Prostate gland (tissue), 2 donors: ENCODE results near the gene UNC79. TPM values are rescaled to one million over a fixed set of nuclear protein-coding genes. Genes with fewer than 3 reads are reported as not detected.

ENCODE experiments used
- DNase-seq: peaks from one replicate; pipeline ENCODE4 v3.0.0-alpha.2; 2019; ENCODE audit warnings: low spot score
- H3K27ac ChIP-seq, 2 donors: fragments of 200-600 bp; sonication (generic); 2 replicates each; pipeline ENCODE4 v1.5.1; 2017 to 2019
- H3K27me3 ChIP-seq: fragments of 200-600 bp; sonication (generic); replicated peaks from 2 replicates; pipeline ENCODE4 v1.5.1; 2019; ENCODE audit not compliant: insufficient read depth
- H3K36me3 ChIP-seq, 2 donors: fragments of 200-600 bp; sonication (generic); 1 replicate in 1 of 2; 2 replicates in 1 of 2; pipeline versions ENCODE4 v1.5.1 to v1.8.1; 2017 to 2019
- H3K4me1 ChIP-seq: fragments of 200-600 bp; sonication (generic); replicated peaks from 2 replicates; pipeline ENCODE4 v1.5.1; 2019
- H3K4me3 ChIP-seq, 2 donors: fragments of 200-600 bp; sonication (generic); 2 replicates each; pipeline ENCODE4 v1.5.1; 2017 to 2019
- H3K9me3 ChIP-seq: fragments of 200-600 bp; sonication (generic); 2 replicates; pipeline ENCODE4 v1.5.1; 2017
- POLR2A ChIP-seq: fragments of 450-650 bp; IDR thresholded peaks from one replicate; pipeline ENCODE4 v1.6.1; 2016; ENCODE audit warnings: antibody characterized with exemption, mild to moderate bottlenecking
- POLR2AphosphoS5 ChIP-seq: sonication (generic); formaldehyde crosslinking; IDR thresholded peaks from one replicate; pipeline ENCODE4 v1.6.1; 2017; ENCODE audit warnings: antibody characterized with exemption
- WGBS: methylation state at CpG from one replicate; pipeline ENCODE4 v1.1.5; 2018; 5-methylcytosine and 5-hydroxymethylcytosine counted together
- intact Hi-C: fragments of 100-400 bp; cut with DNase I; formaldehyde crosslinking; loops from one replicate; pipeline ENCODE4 v1.14.2; 2022
- total RNA-seq, 2 donors: library from RNA; depleted of rRNA; stranded (reverse); fragments of >200 nt; gene quantifications; one replicate each; pipeline ENCODE4 v1.1.0, GENCODE V29; 2016
- TF ChIP-seq, protein P1 (sequence below), 4 experiments: fragments of 200-600 bp in 2 of 4; fragments of 450-650 bp in 2 of 4; sonication (generic) in 2 of 4; IDR thresholded peaks; 1 replicate in 3 of 4; 2 replicates in 1 of 4; pipeline ENCODE4 v1.5.1; 2016 to 2019; ENCODE audit warnings: antibody characterized with exemption in 4 of 4, mild to moderate bottlenecking in 2 of 4, moderate library complexity in 2 of 4

Gene UNC79
- total RNA-seq, 2 donors from 2014 or later, result 0.32 to 1.0 TPM

DNA sequence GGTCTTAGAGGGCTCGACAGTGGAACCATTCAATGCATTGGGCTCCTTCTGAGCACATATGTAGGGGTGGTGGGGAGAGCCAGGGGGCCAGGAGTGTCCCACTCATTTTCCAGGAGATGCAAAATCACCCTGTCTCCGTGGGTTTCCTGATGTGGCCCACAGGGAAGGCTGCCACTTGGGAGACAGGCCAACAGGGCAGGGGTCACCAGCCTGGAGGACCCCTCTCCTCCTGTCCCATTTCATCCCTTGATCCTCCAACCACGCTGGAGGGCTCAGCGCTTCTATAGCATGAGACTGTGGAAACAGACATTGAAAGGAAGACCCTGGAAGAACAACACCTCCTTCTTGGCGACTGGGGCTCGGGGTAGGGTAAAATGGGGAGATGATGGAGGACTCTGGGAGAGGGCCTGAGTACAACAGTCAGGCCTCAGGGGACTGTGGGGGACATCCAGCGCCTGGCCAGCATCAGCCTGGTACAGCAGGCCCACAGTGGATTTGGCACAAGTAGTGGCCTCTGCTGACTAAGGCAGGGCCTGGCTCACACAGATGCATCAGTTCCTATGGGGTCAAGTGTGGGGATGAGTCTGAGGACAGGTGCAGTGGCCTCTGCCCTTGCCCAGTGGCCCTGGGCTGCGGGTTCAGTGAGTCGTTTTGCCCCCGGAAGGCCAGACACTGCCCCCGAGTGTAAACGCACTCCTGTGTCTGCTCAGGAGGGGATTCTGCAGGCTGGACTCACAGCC lies 289.5 kb downstream of the UNC79 start:
- DNase-seq, result no peak
- 90% methylated on average over 12 of the region's 12 CpGs for WGBS
- intact Hi-C loops, result no loop called here
- no peaks in the 10 kb centered on the region for H3K9me3 ChIP-seq
- TF ChIP-seq, protein P1, sequence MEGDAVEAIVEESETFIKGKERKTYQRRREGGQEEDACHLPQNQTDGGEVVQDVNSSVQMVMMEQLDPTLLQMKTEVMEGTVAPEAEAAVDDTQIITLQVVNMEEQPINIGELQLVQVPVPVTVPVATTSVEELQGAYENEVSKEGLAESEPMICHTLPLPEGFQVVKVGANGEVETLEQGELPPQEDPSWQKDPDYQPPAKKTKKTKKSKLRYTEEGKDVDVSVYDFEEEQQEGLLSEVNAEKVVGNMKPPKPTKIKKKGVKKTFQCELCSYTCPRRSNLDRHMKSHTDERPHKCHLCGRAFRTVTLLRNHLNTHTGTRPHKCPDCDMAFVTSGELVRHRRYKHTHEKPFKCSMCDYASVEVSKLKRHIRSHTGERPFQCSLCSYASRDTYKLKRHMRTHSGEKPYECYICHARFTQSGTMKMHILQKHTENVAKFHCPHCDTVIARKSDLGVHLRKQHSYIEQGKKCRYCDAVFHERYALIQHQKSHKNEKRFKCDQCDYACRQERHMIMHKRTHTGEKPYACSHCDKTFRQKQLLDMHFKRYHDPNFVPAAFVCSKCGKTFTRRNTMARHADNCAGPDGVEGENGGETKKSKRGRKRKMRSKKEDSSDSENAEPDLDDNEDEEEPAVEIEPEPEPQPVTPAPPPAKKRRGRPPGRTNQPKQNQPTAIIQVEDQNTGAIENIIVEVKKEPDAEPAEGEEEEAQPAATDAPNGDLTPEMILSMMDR (IDR thresholded peaks at IDR 0.05), result no peak
- no peaks in the 10 kb centered on the region for H3K4me1 ChIP-seq
- H3K27ac ChIP-seq, result no peak overlapping the region
- no peaks in the 10 kb centered on the region for H3K27me3 ChIP-seq
- no peak overlapping the region for H3K4me3 ChIP-seq
- no peaks in the 10 kb centered on the region for H3K36me3 ChIP-seq

DNA sequence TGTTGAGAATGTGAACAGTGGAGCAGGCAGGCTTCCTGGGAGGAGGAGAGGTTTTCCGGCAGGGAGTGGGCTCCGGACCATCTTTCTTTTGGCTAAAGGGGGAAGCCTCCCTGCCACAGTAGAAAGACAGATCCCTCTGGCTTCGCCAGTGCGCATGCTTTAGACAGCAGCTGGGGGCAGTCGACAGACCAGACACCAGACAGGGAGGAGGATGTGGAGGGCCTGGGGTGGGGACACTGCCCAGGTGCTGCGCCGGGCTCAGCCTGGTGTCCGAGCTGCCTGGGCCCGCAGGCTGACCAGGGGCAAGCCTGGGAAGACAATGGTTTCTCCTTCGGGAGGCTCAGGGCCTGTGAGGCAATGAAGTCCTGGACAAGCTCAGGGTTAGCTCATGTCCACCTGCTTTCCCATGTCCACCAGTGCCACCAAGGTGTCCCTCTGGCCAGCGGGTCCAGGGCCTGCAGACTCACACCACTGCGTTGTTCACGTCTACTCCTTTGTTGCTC lies 290.3 kb downstream of the UNC79 start:
- Histone ChIP-seq H3K4me1 (no peaks in the 10 kb centered on the region), H3K27me3 (no peaks in the 10 kb centered on the region), H3K36me3 (no peaks in the 10 kb centered on the region), H3K9me3 (no peaks in the 10 kb centered on the region), H3K4me3 (no peak overlapping the region), H3K27ac (no peak overlapping the region)
- no peak for TF ChIP-seq POLR2AphosphoS5
- DNase-seq, result no peak
- intact Hi-C loops, result no loop called here
- 93% methylated on average over 13 of the region's 13 CpGs for WGBS

GRCh38 chr14:93723001-93723400 lies 292.3 kb downstream of the UNC79 start:
- intact Hi-C loops, result no loop called here
- no peak overlapping the region for H3K4me3 ChIP-seq
- H3K4me1 ChIP-seq, result no peaks in the 10 kb centered on the region
- H3K9me3 ChIP-seq, result no peaks in the 10 kb centered on the region
- no peaks in the 10 kb centered on the region for H3K27me3 ChIP-seq
- TF ChIP-seq, protein P1 (IDR thresholded peaks at IDR 0.05), result no peak
- no peak for TF ChIP-seq POLR2A
- H3K36me3 ChIP-seq, result no peaks in the 10 kb centered on the region
- no peak overlapping the region for H3K27ac ChIP-seq
- 87% methylated on average over 4 of the region's 4 CpGs for WGBS
- DNase-seq, result no peak

GRCh38 chr14:93725002-93725582 lies 294.4 kb downstream of the UNC79 start:
- Histone ChIP-seq H3K27me3 (no peaks in the 10 kb centered on the region), H3K4me1 (no peaks in the 10 kb centered on the region), H3K27ac (no peak overlapping the region), H3K9me3 (no peaks in the 10 kb centered on the region), H3K36me3 (no peaks in the 10 kb centered on the region), H3K4me3 (no peak overlapping the region)
- TF ChIP-seq, protein P1 (IDR thresholded peaks at IDR 0.05), result no peak
- TF ChIP-seq POLR2AphosphoS5 (no peak), POLR2A (no peak)
- intact Hi-C loops, result no loop called here
- WGBS, result 84% methylated on average over 21 of the region's 21 CpGs
- DNase-seq, result no peak

- no peaks in the 10 kb centered on the region for H3K4me1 ChIP-seq
- no peak overlapping the region for H3K4me3 ChIP-seq
- H3K36me3 ChIP-seq, result no peaks in the 10 kb centered on the region
- no peaks in the 10 kb centered on the region for H3K27me3 ChIP-seq
- WGBS, result 95% methylated on average over 7 of the region's 9 CpGs
- intact Hi-C loops, result no loop called here
- no peaks in the 10 kb centered on the region for H3K9me3 ChIP-seq
- no peak overlapping the region for H3K27ac ChIP-seq
- no peak for DNase-seq
- TF ChIP-seq POLR2A (no peak), POLR2AphosphoS5 (no peak)
- TF ChIP-seq, protein P1 (IDR thresholded peaks at IDR 0.05), result no peak
Observed at GRCh38 chr14:93725993-93726392, 295.3 kb downstream of the UNC79 start.
